Ramos (cell line): ENCODE data around the gene SEMA4B.

ENCODE experiments used
- in situ Hi-C: fragments of 300-500 bp; cut with MboI; formaldehyde crosslinking; loops from one replicate; pipeline ENCODE4 v1.14.3; 2022; ENCODE audit warnings: low sequenced_read_pairs; ENCODE audit not compliant: unreplicated experiment

SEMA4B gene, protein sequence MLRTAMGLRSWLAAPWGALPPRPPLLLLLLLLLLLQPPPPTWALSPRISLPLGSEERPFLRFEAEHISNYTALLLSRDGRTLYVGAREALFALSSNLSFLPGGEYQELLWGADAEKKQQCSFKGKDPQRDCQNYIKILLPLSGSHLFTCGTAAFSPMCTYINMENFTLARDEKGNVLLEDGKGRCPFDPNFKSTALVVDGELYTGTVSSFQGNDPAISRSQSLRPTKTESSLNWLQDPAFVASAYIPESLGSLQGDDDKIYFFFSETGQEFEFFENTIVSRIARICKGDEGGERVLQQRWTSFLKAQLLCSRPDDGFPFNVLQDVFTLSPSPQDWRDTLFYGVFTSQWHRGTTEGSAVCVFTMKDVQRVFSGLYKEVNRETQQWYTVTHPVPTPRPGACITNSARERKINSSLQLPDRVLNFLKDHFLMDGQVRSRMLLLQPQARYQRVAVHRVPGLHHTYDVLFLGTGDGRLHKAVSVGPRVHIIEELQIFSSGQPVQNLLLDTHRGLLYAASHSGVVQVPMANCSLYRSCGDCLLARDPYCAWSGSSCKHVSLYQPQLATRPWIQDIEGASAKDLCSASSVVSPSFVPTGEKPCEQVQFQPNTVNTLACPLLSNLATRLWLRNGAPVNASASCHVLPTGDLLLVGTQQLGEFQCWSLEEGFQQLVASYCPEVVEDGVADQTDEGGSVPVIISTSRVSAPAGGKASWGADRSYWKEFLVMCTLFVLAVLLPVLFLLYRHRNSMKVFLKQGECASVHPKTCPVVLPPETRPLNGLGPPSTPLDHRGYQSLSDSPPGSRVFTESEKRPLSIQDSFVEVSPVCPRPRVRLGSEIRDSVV

DNA sequence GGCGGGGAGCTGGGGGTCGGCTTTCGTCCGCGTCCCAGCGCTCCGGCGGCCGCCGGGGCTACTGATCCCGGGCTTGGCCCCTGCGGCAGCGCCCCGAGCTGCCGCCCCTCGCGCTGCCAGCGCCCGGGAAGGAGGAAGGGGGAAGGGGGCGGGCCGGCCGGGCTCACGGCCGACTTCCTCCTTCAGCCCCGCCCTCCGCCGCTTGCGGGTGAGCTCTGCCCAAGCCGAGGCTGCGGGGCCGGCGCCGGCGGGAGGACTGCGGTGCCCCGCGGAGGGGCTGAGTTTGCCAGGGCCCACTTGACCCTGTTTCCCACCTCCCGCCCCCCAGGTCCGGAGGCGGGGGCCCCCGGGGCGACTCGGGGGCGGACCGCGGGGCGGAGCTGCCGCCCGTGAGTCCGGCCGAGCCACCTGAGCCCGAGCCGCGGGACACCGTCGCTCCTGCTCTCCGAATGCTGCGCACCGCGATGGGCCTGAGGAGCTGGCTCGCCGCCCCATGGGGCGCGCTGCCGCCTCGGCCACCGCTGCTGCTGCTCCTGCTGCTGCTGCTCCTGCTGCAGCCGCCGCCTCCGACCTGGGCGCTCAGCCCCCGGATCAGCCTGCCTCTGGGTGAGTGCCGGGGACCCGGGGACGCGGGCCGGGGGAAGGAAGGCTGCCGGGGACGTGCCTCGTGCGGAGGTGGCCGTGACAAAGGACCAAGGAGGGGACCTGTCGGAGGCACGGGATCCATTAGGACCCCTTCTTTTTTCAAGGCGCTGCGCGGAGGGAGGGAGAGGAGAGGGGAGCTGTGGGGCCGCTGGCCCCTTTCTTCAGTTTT, at the start of gene SEMA4B:
Gene SEMA4B, plus strand, starts transcription at position 201 of the 814 bp plus-strand sequence. Its CDS starts 249 bp downstream, at position 450.
- in situ Hi-C loops: no loop called here

DNA sequence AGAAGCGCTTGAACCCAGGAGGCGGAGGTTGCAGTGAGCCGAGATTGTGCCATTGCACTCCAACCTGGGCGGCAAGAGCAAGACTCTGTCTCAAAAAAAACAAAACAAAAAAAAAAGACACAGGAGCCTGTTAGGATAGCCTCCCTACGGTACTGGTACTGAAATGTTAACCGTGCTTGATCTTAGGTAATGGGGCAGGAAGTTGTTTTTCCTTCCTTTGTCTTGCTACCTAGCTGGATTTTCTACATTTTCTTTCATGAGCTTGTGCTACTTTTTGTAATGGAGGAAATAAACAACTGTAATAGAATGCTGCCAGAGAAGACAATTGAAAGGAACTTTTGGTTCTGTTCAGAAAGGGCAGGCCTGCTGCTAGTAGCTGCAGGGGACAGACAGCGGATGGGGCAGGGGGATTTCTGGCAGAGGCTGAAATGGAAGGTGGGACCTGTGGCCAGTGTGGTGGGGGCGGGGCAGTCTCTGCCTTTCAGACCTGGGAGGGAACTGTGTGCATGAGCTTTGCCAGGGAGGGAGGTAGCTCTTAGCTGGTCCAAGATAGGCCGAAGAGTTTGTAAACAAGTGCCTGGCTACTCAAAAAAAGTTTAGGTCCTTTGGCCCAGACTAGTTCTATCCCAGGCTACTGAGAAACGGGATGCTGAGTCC, 49.0 kb upstream of the SEMA4B start:
- in situ Hi-C loops: no loop called here

DNA sequence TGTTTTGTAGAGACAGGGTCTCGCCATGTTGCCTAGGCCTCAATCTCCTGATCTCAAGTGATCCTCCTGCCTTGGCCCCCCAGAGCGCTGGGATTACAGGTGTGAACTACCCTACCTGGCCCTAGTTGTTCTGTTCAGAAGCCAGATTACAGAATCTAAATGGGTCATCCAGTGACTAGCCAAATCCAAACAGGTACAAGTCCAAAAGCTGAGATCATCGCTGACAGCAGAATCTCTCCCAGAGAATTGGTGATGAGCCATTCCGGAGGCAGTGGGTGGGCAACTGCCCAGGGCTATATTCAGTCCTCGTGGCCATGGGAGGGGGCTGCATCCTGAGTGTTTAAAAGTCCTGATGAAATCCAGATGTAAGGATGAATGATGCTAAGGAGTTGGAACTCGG, 47.5 kb upstream of the SEMA4B start:
- in situ Hi-C loops: no loop called here

DNA sequence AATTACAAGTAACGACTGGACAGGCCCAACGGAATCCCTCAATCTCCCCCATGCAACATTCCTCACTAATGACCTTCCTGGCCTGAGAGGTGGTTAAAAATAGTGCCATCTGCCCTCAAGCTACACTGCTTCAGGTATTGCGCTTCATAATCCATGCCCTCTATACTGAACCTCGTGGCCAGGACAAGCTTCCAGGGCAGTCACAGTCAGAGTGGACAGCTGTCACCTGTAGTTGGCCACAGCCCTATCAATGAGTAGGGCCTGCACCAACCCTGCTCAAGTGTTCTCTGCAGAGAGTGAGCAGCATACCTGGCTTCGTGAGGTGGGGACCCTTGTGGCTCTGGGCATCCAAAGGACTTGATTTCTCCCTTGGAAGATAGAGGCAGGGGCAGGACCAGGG, 46.9 kb upstream of the SEMA4B start:
- in situ Hi-C loops: no loop called here

DNA sequence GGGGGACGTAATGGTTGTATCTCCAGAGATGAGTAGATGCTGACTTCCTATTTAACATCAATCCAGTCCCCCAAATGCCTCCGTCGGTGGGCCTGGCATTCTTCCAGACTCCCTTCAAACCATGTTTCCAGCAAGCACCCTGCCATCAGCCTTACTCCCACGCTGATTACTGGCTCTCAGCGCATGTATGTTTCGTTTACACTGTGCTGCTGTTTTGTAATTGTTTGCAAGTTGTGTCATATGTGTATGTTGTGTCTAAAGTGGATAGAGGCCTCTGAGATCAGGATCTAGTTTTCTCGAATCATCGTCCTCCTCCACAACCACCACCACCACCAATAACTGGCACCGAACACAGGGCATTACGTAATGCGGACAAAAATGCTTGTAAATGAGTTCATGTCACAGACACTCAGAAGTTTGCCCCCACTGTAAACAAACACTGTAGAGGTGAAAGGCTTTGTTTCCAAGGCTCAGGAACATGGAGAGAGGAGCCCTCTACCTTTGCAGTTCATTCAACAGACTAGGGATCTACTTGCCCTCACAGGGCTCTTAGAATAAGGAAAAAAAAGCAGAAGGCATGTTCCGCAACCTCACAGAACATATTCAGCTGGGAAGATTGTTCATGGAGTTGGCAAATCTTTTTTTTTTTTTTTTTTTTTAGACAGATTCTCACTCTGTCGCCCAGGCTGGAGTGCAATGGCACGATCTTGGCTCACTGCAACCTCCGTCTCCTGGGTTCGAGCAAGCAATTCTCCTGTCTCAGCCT, 46.1 kb upstream of the SEMA4B start:
- in situ Hi-C loops: no loop called here

DNA sequence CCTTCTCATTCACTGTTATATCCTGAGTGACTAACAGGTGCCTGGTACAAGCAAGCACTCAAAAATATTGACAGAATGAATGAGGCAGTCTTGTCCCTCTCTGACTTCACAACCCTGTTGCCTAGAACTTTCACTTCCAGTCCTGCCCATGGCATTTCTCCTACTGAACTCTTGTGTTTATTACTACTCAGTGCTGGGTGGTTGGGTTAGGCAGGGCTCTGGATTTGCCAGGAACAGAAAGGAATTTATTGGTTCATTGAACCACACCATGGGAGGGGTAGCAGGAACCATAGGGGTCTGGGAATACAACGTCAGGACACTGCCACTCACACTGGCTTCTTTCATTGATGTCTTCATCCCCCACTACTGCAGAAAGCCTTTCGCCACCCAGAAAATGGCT, 41.9 kb upstream of the SEMA4B start:
- in situ Hi-C loops: no loop called here

DNA sequence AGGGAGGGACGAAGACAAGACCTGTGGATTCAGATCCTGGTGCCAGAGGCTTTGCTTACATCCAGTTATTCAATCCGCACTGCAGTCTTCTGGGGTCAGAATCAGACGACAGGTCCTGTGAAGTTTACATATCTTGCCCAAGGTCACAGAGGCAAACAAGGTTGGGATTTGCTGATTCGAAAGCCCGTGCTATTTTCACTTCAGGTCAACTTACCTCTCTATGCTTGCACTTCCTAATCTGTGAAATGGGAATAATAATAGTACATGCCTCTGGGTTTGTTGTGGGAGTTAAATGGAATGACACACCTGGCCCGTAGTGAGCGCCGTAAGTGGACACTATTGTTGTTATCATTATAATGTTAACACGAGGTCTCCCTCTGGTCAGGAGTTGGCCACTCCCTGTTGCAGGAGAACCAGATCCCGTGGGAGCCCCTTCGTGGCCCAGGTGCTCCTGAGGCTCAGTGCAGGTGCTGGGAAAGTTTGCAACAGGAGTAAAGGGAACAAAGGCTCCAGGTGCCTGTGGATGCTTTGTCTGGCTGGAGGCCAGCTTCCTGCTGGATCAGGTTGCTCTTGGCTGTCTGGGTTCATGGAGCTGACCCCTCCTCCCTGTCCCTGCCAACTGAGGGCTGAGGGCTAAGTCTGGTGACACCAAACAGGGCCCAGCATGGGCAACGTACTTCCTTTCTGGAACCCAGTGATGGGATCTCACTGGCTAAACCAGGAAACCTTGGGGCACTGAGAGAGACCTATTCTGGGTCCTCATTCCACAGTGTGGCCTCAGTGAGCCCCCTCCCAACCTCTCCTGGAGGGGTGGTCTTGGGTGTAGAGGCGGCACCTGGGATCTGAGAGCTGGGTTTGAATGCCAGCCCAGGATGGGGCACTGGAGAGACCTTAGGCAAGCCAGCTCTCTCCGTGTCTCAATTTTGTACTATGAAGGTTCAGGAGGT, 40.1 kb upstream of the SEMA4B start:
- in situ Hi-C loops: loop anchor here (5.0 kb wide), 1 partner anchor 56 kb away; no protein-coding TSS in a partner anchor

DNA sequence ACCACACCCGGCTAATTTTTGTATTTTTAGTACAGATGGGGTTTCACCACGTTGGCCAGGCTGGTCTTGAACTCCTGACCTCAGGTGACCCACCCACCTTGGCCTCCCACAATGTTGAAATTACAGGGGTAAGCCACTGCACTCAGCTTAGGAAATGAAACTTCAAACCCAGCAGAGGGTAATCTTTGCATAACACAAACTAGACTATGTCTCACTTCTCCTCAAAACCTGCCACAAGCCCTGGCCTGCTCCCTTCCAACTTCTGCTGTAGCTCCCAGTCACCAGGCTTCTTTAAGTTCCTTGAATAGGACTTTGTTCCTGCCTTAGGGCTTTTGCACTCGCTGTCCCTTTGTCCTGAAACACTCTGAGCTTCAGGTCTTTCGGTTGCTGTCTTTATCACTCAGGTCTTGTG, 39.2 kb upstream of the SEMA4B start:
- in situ Hi-C loops: loop anchor here (5.0 kb wide), 1 partner anchor 55 kb away; no protein-coding TSS in a partner anchor

DNA sequence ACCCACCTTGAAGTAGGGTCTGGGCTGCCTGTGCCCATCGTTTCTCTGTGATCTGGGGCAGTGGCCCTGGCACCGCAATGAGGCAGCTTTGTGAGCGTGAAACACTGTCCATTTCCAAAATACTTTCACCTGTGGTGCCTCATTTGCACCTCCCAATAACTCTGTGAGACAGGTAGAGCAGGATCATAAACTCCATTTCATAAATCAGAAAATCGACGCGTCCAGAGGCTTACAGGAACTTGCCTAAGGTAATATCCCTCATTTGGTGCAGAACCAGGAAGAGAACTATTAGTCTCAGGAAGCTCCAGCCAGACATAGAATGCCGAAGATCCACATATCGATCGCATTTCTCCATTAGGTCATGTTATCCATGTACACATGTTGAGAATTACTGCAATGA, 38.2 kb upstream of the SEMA4B start:
- in situ Hi-C loops: loop anchor here (5.0 kb wide), 1 partner anchor 54 kb away; no protein-coding TSS in a partner anchor

DNA sequence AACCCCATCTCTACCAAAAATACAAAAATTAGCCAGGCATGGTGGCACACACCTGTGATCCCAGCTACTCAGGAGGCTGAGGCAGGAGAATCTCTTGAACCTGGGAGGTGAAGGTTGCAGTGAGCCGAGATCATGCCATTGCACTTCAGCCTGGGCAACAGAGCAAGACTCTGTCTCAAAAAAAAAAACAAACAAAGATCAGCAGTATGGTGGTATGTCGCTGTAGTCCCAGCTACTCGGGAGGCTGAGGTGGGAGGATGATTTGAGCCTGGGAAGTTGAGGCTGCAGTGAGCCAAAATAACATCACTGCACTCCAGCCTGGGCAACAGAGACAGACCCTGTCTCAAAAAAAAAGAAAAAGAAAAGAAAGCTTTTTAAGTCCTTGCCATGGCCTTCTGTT, 36.9 kb upstream of the SEMA4B start:
- in situ Hi-C loops: loop anchor here (5.0 kb wide), 1 partner anchor 53 kb away; no protein-coding TSS in a partner anchor

DNA sequence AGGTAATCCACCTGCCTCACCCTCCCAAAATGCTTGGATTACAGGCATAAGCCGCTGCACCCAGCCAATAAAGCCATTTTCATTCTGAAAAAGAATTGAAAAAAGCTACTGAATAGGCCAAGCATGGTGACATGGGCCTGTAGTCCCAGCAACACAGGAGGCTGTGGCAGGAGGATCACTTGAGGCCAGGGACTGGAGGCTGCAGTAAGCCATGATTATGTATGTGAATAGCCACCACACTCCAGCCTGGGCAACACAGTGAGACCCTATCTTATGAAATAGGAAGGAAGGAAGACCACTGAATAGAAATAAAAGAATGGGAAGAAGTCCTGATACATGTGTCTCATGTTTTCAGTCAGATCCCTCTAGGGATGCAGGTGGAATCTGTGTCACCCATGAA, 36.0 kb upstream of the SEMA4B start:
- in situ Hi-C loops: no loop called here

DNA sequence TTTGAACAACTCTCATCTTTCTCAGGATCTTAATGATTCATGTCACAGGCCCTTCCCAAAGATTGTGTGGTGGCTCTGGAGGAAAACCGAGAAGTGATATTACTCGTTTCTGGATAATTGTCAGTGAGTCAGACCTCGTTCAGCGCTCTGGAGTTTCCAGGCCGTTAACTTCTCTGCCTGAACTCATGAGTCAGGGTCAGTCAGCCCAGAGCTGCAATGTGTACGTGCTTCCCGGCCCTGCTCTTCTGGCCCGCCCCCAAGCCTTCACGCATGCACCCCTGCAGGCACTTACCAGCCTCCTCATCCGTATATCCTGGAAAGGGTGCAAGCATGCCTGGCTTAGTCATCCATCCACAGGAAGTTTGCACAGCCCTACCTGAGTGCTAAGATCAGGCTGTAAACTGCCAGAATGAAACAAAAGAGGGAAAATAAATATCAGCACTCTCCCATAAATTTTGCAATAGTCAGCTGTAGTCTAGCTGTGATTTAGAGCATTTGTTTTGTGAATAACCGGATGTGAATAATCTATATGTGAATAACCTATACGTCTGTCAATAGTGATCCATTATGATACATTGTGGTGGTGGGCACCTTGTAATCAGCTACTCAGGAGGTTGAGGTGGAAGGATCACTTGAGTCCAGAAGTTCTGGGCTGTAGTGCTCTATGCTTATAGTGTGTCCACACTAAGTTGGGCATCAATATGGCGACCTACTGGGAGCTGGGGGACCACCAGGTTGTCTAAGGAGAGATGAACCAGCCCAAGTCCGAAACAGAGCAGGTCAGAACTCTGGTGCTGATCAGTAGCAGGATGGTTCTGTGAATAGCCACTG, 35.3 kb upstream of the SEMA4B start:
- in situ Hi-C loops: no loop called here

DNA sequence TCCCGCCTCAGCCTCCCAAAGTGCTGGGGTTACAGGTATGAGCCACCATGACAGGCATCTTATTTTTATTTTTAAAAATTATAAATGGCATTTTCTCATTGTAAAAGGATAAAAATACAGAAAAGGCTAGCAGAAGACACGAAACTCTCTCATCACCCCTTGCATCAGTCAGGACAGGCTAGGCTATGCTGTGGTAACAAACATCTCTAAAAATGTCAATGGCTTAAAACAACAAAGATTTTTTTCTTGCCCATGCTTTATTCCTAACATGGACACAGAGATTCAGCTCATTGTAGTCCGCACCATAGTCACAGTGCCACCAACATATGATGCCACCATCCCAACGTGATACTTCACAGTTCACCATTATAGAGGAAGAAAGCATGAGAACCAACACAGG, 34.0 kb upstream of the SEMA4B start:
- in situ Hi-C loops: no loop called here

DNA sequence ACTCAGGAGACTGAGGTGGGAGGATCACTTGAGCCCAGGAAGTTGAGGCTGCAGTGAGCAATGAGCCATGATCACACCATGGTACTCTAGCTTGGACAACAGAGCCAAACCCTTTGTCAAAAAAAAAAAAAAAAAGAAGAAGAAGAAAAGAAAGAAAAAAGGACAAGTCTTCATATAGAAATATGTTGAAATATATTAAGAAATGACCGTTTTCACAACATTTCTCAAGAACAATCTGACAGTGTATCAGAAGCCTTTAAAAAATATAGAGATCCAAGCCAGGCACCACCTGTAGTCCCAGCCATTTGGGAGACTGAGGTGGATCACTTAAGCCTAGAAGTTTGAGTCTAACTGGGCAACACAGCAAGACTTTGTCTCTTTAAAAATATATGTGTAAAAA, 29.5 kb upstream of the SEMA4B start:
- in situ Hi-C loops: no loop called here

DNA sequence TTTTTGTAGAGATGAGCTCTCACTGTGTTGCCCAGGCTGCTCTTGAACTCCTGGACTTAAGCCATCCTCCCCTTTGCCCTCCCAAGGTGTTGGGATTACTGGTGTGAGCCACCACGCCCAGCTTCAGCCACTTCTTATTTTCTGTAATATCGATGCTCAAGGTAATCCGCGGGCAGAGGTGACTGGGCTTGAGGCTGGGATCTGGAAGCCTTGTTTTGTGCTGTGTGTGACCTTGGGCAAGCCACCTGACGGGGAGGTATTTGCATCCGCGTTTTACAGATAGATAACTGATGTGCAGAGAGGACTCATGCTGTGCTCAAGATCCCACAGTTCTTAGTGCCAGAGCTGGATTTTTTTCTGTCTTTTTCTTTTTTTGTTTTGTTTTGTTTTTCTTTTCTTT, 27.8 kb upstream of the SEMA4B start:
- in situ Hi-C loops: no loop called here

DNA sequence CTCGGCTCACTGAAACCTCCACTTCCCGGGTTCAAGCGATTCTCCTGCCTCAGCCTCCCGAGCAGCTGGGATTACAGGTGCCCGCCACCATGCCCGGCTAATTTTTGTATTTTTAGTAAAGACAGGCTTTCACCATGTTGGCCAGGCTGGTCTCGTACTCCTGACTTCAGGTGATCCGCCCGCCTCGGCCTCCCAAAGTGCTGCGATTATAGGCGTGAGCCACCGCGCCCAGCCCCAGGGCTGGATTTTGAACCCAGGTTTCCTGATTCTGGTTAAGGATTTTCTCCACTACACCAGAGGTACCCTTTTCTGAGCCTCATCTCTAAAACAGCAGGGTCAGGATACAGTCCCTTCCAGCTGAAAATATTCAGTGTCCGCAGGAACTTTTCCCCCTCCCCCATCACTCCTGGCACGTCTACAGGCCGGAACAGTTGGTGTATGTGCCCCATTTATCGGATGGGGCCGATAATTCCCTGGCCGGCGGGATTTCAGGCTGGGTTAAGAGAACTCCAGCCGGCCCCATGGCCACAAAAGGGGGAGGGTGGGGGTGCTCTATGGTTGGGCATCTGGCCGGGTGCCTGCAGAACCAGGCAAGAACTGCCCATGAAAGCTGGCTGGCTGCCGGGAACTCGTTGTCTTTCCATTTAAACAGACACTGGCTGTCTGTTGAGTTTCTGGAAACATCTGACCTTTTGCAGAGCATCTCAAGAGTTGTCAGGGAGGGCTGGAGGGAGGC, 26.8 kb upstream of the SEMA4B start:
- in situ Hi-C loops: no loop called here

DNA sequence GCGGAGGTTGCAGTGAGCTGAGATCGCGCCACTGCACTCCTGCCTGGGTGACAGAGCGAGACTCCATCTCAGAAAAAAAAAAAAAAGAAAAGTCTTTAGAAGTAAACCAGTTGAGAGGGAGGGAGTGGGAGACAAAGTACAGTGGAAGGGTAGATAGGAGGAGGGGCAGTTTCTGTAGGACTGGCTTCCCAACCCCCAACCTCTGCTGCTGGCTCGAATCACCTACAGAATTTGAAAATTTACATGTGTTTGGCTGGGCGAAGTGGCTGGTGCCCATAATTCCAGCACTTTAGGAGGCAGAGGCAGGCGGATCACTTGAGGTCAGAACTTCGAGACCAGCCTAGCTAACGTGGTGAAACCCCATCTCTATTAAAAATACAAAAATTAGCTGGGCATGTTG, 24.1 kb upstream of the SEMA4B start:
- in situ Hi-C loops: no loop called here
